Measurements from ENCODE around the gene PDX1.
"Not testable (repeated sequence)": the region's sequence is repeated elsewhere in the genome, so short reads cannot be mapped to it uniquely, and the experiment has no call there.

PDX1 gene

DNA sequence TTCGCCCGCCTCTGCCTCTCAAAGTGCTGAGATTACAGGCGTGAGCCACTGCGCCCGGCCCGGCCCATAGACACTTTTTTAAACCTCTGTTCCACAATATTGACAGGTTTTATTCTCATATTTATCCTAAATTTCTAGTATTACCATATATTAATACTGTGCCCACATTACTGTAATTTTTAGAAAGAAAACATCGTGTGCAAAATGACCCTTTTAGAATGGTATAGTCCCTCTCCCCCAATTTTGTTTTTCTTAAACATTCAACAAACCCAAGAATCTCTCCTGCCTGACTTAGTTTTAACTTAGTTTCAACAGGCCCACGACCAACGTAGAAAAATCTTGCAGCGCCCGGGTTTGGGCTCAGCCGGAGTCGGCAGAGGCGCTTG lies 40.2 kb downstream of the PDX1 start:
- Histone ChIP-seq H3K27me3 (ENCODE audit: control insufficient read depth in 2 of 2, insufficient read depth in 2 of 2, low read length in 2 of 2) (peaks cover 8 to 22% of the 10 kb centered on the region in 2 donors), H3K9ac (ENCODE audit: low read depth in 1 of 2, low read length in 2 of 2) (peak overlapping the region; percentile 41 to 69), H3K9me3 (ENCODE audit: control insufficient read depth in 2 of 2, low read length in 2 of 2) (no peaks in the 10 kb centered on the region), H3K4me1 (ENCODE audit: control insufficient read depth in 2 of 2, insufficient read depth in 2 of 2, low read length in 2 of 2) (peaks cover 27 to 63% of the 10 kb centered on the region in 2 donors), H3K27ac (ENCODE audit: low read depth in 2 of 2, low read length in 2 of 2) (peak overlapping the region; percentile 85 to 100), H3K4me3 (ENCODE audit: low read length in 2 of 2) (peak overlapping the region; percentile 66 to 70), H3K36me3 (ENCODE audit: control insufficient read depth in 2 of 2, insufficient read depth in 2 of 2, low read length in 2 of 2) (peaks cover 0 to 10% of the 10 kb centered on the region in 2 donors)

DNA sequence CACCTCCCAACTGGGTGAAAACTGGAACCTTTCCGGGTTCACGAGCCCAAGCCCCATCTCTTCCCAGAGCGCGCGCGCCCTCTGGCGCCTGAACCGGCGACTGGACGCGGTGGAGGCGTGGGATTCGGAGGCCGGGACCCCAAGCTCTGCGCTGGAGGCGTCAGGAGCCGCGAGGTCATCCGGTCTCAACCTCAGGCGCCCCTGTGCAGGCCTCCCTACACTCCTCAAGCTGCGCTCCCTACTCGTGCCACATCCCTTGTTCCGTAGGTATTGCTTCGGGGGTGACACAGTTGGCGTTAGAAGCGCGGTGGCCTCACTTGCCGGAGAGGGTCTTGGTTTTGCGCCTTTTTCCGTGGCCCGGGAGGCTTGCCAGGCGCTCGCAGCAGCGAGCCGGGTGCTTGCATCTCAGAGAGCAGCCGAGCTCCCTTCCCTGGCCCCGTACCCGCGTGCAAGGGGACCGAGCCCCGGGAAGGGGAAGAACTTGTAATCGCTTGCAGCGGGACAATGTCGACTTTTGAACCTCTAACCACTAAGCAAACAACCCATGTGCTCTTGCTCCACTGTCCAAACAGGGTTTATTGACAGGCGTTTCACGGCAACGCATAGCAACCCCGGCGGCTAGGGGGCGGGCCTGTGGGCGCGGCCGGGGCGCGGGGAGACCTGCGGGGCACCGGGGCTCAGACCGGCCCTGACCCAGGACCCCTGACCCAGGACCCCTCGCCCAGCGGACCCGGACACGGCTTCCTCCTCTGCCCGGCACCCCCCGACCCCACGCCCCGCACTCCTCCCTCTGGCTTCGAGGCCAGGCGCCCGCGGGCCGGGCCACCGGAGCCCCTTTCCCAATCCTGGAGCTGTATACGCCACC lies 40.8 kb downstream of the PDX1 start:
- Histone ChIP-seq H3K4me1 (ENCODE audit: control insufficient read depth in 2 of 2, insufficient read depth in 2 of 2, low read length in 2 of 2) (peaks cover 27 to 63% of the 10 kb centered on the region in 2 donors), H3K4me3 (ENCODE audit: low read length in 2 of 2) (peak overlapping the region; percentile 66 to 70), H3K36me3 (ENCODE audit: control insufficient read depth in 2 of 2, insufficient read depth in 2 of 2, low read length in 2 of 2) (peaks cover 0 to 10% of the 10 kb centered on the region in 2 donors), H3K9ac (ENCODE audit: low read depth in 1 of 2, low read length in 2 of 2) (peak overlapping the region; percentile 56 to 69), H3K27me3 (ENCODE audit: control insufficient read depth in 2 of 2, insufficient read depth in 2 of 2, low read length in 2 of 2) (peaks cover 8 to 21% of the 10 kb centered on the region in 2 donors), H3K9me3 (ENCODE audit: control insufficient read depth in 2 of 2, low read length in 2 of 2) (no peaks in the 10 kb centered on the region), H3K27ac (ENCODE audit: low read depth in 2 of 2, low read length in 2 of 2) (peak overlapping the region; percentile 85 to 100)

DNA sequence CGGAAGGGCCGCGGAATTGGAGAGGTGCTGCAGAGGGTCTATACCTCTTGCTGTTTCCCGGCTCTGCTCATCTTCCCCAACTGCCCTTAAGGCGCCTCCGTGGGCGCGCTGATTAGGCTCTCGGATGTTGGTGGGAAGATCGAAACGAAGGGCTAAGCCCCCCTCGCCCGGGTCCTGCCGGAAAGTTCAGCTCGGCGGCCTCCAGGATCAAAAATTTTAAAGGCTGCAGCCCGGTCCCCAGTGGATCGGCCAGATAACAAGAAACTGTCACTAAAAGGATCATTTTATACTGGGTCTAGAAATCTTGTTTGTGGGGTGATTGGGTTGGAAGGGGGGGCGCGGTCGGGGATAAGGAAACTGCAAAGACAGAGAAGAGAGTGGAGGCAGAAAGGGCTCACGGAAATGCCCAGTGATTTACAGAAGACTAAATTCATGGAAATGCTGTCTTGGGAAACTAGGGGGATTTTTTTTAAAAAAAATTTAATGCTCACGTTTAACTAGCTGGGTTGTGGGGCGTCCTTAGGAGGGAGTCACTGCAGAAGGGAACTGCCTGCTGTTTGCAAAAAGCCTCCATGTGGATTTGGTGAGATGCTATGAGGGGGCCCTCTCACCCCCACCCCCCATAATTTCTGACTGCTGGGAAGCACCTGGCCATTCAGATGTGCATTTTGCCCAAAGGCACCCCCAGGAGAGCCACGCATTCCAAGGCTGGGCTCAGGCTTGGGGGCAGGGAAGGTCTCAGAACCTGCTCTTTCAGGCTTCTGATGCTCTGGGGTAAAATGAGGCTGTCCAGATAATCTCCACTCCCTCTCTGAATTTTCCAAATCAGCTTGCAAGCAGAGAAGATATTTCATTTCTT lies 41.7 kb downstream of the PDX1 start:
- H3K4me1 ChIP-seq (ENCODE audit: control insufficient read depth in 2 of 2, insufficient read depth in 2 of 2, low read length in 2 of 2) = peaks cover 27 to 60% of the 10 kb centered on the region in 2 donors
- H3K9ac ChIP-seq (ENCODE audit: low read depth in 1 of 2, low read length in 2 of 2) = peak overlapping the region in 1 of 2 donors; percentile 69
- peaks cover 6 to 18% of the 10 kb centered on the region in 2 donors for H3K27me3 ChIP-seq (ENCODE audit: control insufficient read depth in 2 of 2, insufficient read depth in 2 of 2, low read length in 2 of 2)
- peak overlapping the region; percentile 66 to 89 for H3K4me3 ChIP-seq (ENCODE audit: low read length in 2 of 2)
- H3K27ac ChIP-seq (ENCODE audit: low read depth in 2 of 2, low read length in 2 of 2) = peak overlapping the region; percentile 85 to 100
- no peaks in the 10 kb centered on the region for H3K9me3 ChIP-seq (ENCODE audit: control insufficient read depth in 2 of 2, low read length in 2 of 2)
- H3K36me3 ChIP-seq (ENCODE audit: control insufficient read depth in 2 of 2, insufficient read depth in 2 of 2, low read length in 2 of 2) = peaks cover 0 to 14% of the 10 kb centered on the region in 2 donors

DNA sequence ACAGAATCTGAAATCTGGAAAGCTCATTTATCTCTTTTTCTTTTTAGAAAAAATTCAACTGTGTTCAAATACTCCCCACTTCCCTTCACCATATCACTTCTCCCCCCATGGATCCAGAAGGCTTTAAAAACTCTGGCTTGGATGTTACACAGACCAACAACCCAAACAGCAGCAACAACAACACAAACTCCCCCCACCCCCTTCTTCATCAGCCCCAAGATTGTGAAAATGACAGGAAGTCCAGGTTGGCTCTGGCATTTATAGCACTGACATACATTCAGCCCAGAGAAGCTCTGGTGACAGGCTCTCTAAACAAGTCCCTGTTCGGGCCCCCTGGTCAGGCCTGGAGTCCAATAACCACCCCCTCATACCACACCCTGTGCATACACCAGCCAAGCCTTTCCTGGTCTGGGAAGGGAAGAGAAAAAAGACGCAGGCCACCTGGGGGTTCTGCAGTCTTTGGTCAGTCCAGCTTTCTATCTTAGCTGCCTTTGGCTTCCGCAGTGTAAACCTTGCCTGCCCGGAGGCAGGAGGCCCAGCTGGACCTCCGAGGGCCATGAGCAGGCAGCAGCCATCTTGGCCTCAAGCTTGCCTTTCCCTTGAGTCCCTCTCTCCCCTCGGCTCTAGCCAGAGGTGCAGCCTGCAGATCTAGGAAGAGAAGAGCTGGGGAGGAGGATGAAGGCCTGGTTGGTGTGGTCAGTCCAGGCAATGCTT lies 42.5 kb downstream of the PDX1 start:
- Histone ChIP-seq H3K9me3 (ENCODE audit: control insufficient read depth in 2 of 2, low read length in 2 of 2) (no peaks in the 10 kb centered on the region), H3K4me3 (ENCODE audit: low read length in 2 of 2) (peak overlapping the region; percentile 37 to 89), H3K27ac (ENCODE audit: low read depth in 2 of 2, low read length in 2 of 2) (peak overlapping the region; percentile 96 to 100), H3K27me3 (ENCODE audit: control insufficient read depth in 2 of 2, insufficient read depth in 2 of 2, low read length in 2 of 2) (peaks cover 3 to 13% of the 10 kb centered on the region in 2 donors), H3K4me1 (ENCODE audit: control insufficient read depth in 2 of 2, insufficient read depth in 2 of 2, low read length in 2 of 2) (peaks cover 23 to 56% of the 10 kb centered on the region in 2 donors), H3K9ac (ENCODE audit: low read depth in 1 of 2, low read length in 2 of 2) (peak overlapping the region; percentile 15 to 69), H3K36me3 (ENCODE audit: control insufficient read depth in 2 of 2, insufficient read depth in 2 of 2, low read length in 2 of 2) (peaks cover 0 to 14% of the 10 kb centered on the region in 2 donors)

DNA sequence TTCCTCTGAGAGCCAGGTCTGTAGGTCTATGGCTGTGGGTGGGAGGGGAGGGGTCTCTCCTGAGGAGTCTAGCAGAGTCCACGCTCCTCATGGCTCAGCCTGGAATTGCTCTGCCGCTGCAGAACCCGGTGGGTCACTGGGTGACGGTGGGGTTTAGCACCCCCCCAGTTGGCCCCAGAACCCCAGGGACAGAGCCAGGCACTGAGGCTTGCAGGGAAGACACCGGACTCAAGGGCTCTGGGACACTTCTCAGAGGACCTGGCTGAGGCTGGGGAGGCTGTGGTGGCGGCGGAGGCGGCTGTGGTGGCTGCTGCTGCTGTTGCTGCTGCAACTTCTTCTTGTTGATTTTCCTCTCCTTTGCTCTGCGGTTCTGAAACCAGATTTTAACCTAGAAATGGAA lies 43.2 kb downstream of the PDX1 start:
- Histone ChIP-seq H3K27me3 (ENCODE audit: control insufficient read depth in 2 of 2, insufficient read depth in 2 of 2, low read length in 2 of 2) (peaks cover 7 to 16% of the 10 kb centered on the region in 2 donors), H3K4me3 (ENCODE audit: low read length in 2 of 2) (peak overlapping the region; percentile 41 to 89), H3K36me3 (ENCODE audit: control insufficient read depth in 2 of 2, insufficient read depth in 2 of 2, low read length in 2 of 2) (peaks cover 6 to 19% of the 10 kb centered on the region in 2 donors), H3K9me3 (ENCODE audit: control insufficient read depth in 2 of 2, low read length in 2 of 2) (no peaks in the 10 kb centered on the region), H3K4me1 (ENCODE audit: control insufficient read depth in 2 of 2, insufficient read depth in 2 of 2, low read length in 2 of 2) (peaks cover 23 to 50% of the 10 kb centered on the region in 2 donors), H3K27ac (ENCODE audit: low read depth in 2 of 2, low read length in 2 of 2) (peak overlapping the region; percentile 96 to 100), H3K9ac (ENCODE audit: low read depth in 1 of 2, low read length in 2 of 2) (peak overlapping the region in 1 of 2 donors; percentile 97)

DNA sequence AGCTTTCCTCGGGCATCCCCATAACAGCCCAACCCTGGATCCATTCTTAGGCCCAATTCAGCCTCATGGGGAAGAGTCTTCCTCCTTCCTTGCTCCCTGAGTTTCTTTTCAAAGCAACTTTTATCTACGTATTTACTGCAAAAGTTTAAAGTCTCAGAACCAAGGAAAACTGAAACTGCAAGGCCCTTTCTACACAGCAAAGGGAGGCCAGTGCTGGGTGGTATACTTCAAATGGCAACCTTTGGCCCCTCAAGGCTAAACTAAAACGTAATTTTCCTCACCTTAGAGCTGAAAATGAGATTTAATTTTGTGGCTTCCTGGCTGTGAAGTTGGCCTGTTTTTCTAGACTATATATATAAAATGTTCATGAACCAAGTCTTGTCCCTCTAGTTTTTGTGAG lies 43.7 kb downstream of the PDX1 start:
- Histone ChIP-seq H3K36me3 (ENCODE audit: control insufficient read depth in 2 of 2, insufficient read depth in 2 of 2, low read length in 2 of 2) (peaks cover 6 to 21% of the 10 kb centered on the region in 2 donors), H3K27ac (ENCODE audit: low read depth in 2 of 2, low read length in 2 of 2) (peak overlapping the region; percentile 96 to 100), H3K27me3 (ENCODE audit: control insufficient read depth in 2 of 2, insufficient read depth in 2 of 2, low read length in 2 of 2) (peaks cover 7 to 20% of the 10 kb centered on the region in 2 donors), H3K4me1 (ENCODE audit: control insufficient read depth in 2 of 2, insufficient read depth in 2 of 2, low read length in 2 of 2) (peaks cover 23 to 50% of the 10 kb centered on the region in 2 donors), H3K9me3 (ENCODE audit: control insufficient read depth in 2 of 2, low read length in 2 of 2) (no peaks in the 10 kb centered on the region), H3K9ac (ENCODE audit: low read depth in 1 of 2, low read length in 2 of 2) (peak overlapping the region; percentile 64 to 97), H3K4me3 (ENCODE audit: low read length in 2 of 2) (peak overlapping the region; percentile 41 to 89)

DNA sequence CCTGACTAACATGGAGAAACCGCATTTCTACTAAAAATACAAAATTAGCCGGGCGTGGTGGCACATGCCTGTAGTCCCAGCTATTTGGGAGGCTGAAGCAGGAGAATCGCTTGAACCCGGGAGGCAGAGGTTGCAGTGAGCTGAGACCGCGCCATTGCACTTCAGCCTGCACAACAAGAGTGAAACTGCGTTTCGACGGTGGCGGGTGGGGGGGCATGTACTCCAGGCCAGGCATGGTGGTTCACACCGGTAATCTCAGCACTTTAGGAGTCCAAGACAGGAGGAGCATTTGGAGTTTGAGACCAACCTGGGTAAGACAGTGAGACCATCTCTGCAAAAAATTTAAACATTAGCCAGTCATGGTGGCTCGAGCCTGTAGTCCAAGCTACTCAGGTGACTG lies 44.4 kb downstream of the PDX1 start:
- peak overlapping the region; percentile 80 to 89 for H3K4me3 ChIP-seq (ENCODE audit: low read length in 2 of 2)
- peak overlapping the region; percentile 96 to 100 for H3K27ac ChIP-seq (ENCODE audit: low read depth in 2 of 2, low read length in 2 of 2)

DNA sequence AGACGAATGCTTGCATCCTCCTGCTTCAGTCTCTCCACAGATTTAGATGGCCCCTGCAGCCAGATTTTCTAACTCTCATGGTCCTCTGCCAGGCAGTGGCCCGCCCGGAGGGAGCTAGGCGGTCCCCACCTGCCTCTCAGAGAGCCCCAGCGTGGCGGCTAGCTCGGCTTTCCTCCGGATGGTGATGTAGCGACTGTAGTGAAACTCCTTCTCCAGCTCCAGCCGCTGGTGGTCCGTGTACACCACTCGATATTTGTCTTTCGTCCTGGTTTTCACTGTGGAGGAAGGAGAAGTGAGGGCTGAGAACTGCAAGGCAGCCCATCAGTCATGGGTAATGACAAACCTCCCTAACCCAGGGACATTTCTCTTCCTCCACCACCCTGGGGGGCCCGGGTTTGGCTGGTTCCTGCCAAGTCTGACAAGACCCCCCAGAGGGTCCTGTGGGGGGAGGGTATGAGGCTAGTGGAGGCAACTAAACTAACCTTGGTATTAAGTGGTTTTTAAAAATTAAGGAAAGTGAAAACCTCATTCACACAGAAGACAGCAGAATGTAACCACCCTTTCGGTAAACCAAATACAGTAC lies 45.0 kb downstream of the PDX1 start:
- Histone ChIP-seq H3K9me3 (ENCODE audit: control insufficient read depth in 2 of 2, low read length in 2 of 2) (no peaks in the 10 kb centered on the region), H3K36me3 (ENCODE audit: control insufficient read depth in 2 of 2, insufficient read depth in 2 of 2, low read length in 2 of 2) (peaks cover 6 to 21% of the 10 kb centered on the region in 2 donors), H3K9ac (ENCODE audit: low read depth in 1 of 2, low read length in 2 of 2) (peak overlapping the region; percentile 94 to 97), H3K4me1 (ENCODE audit: control insufficient read depth in 2 of 2, insufficient read depth in 2 of 2, low read length in 2 of 2) (peaks cover 23 to 43% of the 10 kb centered on the region in 2 donors), H3K27ac (ENCODE audit: low read depth in 2 of 2, low read length in 2 of 2) (peak overlapping the region; percentile 96 to 100), H3K27me3 (ENCODE audit: control insufficient read depth in 2 of 2, insufficient read depth in 2 of 2, low read length in 2 of 2) (peaks cover 17 to 18% of the 10 kb centered on the region in 2 donors), H3K4me3 (ENCODE audit: low read length in 2 of 2) (peak overlapping the region; percentile 80 to 89)

More for the DNA sequence above, 44.4 kb downstream of the PDX1 start:
- Histone ChIP-seq H3K27me3 (ENCODE audit: control insufficient read depth in 2 of 2, insufficient read depth in 2 of 2, low read length in 2 of 2) (peaks cover 12 to 17% of the 10 kb centered on the region in 2 donors), H3K9ac (ENCODE audit: low read depth in 1 of 2, low read length in 2 of 2) (peak overlapping the region in 1 of 2 donors; percentile 97), H3K4me1 (ENCODE audit: control insufficient read depth in 2 of 2, insufficient read depth in 2 of 2, low read length in 2 of 2) (peaks cover 23 to 43% of the 10 kb centered on the region in 2 donors), H3K36me3 (ENCODE audit: control insufficient read depth in 2 of 2, insufficient read depth in 2 of 2, low read length in 2 of 2) (peaks cover 6 to 21% of the 10 kb centered on the region in 2 donors)
- H3K9me3 ChIP-seq (ENCODE audit: control insufficient read depth in 2 of 2, low read length in 2 of 2) = not testable (repeated sequence)

DNA sequence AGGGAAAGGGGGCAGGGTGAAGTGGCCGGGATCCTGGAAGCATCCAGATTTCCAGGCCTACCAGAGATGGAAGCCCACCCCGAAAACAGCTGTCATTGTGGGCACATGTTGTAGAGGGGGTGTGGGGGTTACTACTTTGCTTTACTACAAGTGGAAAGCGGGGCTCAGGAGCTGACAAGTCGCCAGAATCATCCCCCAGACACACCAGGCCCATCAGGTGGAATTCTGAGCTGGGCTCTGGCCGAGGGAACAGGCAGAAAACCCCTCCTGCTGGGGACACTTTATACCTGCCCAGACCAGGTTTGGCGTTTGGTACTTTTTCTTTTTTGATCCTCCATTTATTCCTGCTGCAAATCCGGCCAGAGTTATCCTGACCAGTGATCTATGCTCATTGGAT lies 45.5 kb downstream of the PDX1 start:
- H3K9ac ChIP-seq (ENCODE audit: low read depth in 1 of 2, low read length in 2 of 2) = peak overlapping the region; percentile 94 to 97
- peaks cover 16 to 21% of the 10 kb centered on the region in 2 donors for H3K27me3 ChIP-seq (ENCODE audit: control insufficient read depth in 2 of 2, insufficient read depth in 2 of 2, low read length in 2 of 2)
- H3K4me1 ChIP-seq (ENCODE audit: control insufficient read depth in 2 of 2, insufficient read depth in 2 of 2, low read length in 2 of 2) = peaks cover 18 to 44% of the 10 kb centered on the region in 2 donors
- H3K4me3 ChIP-seq (ENCODE audit: low read length in 2 of 2) = peak overlapping the region; percentile 80 to 89
- peaks cover 6 to 21% of the 10 kb centered on the region in 2 donors for H3K36me3 ChIP-seq (ENCODE audit: control insufficient read depth in 2 of 2, insufficient read depth in 2 of 2, low read length in 2 of 2)
- no peaks in the 10 kb centered on the region for H3K9me3 ChIP-seq (ENCODE audit: control insufficient read depth in 2 of 2, low read length in 2 of 2)
- peak overlapping the region; percentile 96 to 100 for H3K27ac ChIP-seq (ENCODE audit: low read depth in 2 of 2, low read length in 2 of 2)
